LoVo (cell line): ENCODE data around the gene SMAD6.
"Not testable (repeated sequence)": the region's sequence is repeated elsewhere in the genome, so short reads cannot be mapped to it uniquely, and the experiment has no call there.

Experiments
- DNase-seq: peaks from one replicate; pipeline ENCODE4 v3.0.0-alpha.2; 2016; ENCODE audit warnings: low spot score

SMAD6 gene

DNA sequence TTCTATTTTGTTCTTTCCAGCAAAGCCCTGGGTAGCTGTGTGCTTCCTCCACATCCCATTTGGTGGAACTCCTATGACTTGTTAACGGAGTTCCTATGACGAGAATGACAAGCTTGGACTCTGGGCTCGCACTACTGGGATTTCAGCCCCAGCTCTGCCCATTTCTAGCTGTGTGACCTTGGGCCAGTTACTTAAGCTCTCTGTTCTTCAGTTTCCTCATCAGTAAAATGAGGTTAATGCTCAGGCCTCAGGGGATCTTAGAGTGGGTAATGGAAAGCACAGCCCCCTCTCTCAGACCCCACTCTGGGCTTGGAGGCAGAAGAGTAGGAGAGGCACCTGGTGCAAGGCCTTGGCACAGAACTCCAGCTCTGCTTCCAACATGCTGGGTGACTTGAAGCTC lies 123.1 kb downstream of the SMAD6 start:
- DNase-seq = no peak

DNA sequence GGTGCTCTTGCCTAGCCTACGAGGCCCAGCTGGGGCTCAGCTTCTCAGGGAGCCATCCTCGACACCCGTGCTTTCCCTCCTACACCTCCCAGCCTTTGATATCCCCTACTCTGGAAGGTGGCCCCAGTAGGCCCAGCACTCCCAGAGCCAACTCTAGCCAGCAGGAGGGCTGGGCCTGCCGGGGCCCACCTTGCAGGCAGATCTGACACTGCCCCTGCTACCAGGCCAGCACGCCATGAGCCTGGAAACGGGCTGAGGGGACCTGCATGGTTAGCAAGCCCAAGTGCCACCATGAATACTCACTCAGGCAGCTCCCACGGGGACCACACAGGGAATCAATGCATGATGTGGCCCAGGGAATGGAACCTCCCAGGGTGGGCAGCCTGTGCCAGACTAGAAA lies 123.7 kb downstream of the SMAD6 start:
- no peak for DNase-seq

DNA sequence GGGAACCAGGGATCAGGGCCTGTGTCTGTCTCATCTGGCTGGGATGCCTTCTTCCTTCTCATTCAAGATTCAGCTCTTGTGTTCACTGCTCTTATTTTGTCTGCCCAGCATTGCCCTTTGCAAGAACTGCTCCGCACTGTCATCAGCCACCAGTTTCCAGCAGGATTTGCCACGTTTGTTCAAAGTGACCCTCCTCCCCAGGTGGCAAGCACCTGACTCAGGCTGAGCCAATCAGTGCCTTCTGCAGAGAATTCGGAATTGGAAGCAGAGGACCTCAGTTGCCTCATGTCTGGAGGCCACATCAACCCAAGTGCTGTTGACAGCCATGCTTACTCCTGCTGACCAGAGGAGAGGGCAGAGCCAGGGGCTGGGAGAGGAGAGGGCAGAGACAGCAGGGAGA lies 124.5 kb downstream of the SMAD6 start:
- DNase-seq = no peak

DNA sequence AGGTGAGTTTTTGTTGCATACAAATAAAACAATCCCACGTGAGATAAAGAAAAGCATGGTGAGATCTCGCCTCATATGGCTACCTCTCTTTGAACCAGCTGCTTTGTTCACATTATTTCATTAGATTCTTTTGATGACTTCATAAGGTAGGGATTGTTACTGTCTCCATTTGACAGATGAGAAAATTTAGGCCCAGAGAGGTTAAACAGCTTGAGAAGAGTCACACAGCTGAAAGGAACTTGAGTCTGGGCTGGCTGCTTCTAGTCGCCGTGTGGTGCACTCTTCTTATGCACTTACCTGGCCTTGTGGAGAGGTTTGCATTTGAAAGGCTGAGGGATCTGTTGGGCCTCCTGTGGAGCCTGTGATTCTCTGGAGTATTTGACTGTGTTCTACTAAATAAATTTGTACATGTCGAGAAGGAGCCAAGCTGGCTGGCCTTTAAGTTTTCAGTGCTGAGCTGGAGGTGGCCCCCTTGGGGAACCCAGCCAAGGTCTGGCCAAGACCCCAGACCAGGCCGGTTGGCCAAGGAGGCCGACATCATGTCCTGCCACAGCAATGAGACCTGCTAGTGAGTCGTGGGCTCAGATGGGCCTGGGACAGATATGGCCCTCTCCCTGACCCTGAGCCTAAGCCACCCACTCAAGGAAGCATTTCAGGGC lies 125.1 kb downstream of the SMAD6 start:
- no peak for DNase-seq

DNA sequence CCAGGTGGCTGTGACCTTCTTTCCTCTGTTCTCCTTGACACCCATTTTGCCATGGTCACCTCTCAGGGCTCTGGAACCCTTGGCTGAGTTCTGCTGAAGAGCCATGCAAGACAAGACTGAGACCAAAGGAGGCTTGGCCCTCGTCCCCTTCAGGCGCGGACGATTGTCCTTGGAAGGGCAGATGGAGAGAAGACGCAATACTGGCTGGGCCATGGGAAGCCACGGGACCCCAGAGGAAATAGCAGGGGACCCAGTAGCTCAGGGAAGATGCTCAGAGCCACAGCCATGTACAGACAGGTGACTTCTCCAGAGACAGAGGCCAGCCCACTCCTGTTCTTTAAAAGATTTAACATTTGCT lies 125.6 kb downstream of the SMAD6 start:
- no peak for DNase-seq

DNA sequence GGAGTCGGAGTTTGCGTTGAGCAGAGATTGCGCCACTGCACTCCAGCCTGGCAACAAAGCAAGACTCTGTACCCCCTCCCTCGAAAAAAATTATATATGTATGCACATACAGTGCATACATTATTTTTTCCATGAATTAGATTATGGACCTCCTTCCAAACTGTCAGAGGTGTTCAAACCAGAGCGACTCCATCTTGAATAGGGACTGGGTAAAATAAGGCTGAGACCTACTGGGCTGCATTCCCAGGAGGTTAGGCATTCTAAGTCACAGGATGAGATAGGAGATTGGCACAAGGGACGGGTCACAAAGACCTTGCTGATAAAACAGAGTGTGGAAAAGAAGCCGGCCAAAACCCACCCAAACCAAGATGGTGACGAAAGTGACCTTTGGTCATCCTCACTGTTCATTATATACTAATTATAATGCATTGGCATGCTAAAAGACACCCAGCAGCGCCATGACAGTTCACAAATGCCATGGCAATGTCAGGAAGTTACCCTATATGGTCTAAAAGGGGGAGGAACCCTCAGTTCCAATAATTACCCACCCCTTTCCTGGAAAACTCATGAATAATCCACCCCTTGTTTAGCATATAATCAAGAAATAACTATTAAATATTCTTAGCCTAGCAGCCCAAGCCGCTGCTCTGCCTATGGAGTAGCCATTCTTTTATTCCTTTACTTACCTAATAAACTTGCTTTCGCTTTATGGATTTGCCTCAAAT lies 126.9 kb downstream of the SMAD6 start:
- not testable (repeated sequence) for DNase-seq

DNA sequence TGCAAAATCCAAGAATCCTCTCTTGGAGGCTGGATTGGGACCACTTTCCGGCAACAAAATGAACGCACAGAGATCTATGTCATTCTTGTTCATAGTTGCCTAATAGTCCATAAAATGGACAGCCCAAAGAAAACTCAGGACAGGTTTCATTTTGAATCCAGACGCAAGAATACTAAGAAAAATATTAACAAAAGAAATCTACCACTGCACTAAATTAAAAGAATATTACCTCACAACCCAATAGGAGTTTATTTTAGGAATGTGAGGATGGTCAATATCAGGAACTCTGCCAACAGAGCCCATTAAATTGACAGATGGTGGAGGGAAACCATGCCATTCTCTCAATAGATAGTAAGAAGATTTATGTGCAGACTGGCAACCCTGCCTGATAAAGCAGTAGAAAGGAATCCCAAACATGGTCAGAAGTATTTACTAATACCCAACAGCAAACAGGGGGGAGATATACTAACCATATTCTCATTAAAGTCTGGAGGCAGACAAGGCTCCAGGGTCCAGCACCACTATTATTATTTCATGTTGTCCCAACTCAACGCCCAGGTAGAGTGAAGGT lies 127.6 kb downstream of the SMAD6 start:
- no peak for DNase-seq

DNA sequence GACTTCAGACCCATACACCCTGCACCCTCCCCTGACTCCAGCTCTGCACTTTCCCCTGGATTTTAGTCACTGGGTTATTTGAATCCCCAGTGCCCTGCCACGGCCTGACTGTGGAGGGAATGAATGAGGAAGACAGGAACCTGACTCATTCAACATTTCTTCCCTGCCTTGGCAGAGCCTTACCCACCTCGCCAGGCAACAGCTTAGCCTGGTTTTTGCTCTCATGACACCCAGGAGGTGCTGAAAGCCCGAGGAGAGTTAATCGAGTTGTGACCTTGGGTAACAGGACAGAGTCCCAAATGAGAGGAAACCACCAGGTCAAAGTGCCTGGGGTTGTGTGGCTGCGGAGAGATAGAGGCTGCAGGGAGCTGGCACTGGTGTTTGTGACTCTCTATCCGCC lies 128.3 kb downstream of the SMAD6 start:
- DNase-seq = peak; percentile 52

DNA sequence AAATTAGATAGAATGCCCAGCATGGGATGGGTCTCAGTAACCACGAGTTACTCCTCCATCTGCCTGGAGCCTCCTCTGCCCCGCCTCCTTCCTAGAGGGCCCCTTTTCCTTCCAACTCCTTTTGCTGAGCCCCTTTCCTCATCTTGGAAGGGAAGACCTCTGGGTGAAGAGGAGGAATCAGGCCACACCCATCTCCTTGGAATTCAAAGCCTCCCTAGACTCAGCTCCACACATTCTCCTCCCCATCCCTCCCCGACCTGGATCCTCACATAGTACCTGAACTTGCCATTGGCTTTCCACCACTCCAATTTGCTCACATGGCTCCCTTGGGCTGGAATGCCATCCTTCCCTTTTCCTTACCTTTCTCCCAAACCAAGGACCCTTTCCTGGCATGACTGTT lies 128.8 kb downstream of the SMAD6 start:
- DNase-seq = no peak

DNA sequence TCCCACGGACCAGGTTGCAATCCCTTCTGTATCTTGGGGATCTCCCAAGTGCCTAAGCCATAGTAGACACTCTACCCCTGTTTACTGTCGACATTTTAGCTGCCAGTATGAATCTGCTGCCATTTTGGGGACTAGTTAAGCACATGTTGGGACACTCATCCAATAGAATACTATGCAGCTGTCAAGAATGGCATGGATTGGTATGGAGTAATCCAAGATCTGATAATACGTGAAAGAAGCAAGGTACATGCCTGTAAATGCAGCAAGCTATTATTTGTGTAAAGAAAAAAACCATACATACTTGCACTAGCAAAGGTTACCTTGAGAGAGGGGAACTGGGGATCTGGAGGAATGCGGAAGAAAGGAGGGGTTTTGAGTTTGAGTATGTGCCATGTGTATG lies 129.3 kb downstream of the SMAD6 start:
- no peak for DNase-seq

DNA sequence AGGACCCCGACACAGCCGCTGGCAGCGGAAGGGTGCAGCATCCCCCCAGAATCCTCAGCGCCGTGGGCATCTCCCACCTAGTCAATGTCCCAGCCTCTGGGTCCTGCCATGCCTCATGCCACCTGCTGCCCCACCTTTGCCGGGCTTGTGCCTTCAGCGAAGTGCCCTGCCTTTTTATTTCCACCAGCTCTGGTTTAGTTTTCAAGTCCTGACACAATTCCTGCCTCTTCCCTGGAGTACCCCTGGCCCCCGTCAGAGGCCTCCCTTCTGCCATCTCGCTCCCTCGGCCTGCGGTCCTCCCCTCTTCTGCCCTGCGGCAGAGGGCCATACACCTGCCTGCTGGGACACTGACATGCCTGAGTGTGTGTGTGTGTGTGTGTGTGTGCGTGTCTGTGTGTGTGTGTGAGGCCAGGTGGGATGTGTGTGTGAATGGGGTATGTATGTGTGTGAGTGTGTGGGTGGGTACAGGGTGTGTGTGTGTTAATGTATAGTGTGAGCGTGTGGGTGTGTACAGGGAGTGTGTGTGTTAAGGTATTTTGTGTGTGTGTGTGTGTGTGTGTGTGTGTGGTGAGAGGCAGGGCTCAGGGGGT lies 129.9 kb downstream of the SMAD6 start:
- no peak for DNase-seq
